ENCODE data around the gene MARCOL.

DNA sequence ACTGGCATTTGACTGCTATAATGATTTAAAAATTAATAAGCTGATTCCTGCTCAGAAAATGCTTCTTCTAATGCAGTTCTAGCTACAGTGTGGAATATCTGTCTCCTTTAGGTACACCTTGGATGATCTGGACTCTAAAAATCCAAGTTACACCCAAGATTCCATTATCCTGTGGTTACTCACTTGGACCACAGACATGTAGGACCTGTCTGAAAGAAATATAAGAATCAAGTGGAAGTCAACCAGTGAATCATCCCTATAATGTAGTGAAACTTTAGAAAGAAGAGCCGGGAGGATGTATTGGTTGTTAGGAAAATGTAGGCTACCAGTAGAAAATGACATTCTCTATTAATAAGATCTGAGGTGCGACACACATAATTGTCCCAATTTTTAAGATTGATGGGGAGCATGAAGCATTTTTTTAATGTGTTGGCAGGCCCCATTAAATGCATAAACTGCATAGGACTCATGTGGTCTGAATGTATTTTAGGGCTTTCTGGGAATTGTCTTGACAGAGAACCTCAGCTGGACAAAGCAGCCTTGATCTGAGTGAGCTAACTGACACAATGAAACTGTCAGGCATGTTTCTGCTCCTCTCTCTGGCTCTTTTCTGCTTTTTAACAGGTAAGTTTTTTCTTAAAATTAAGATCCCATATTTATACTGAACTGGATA, 35.7 kb upstream of the MARCOL start, which contains the start of gene SPINK6:
- TF ChIP-seq, protein P1, sequence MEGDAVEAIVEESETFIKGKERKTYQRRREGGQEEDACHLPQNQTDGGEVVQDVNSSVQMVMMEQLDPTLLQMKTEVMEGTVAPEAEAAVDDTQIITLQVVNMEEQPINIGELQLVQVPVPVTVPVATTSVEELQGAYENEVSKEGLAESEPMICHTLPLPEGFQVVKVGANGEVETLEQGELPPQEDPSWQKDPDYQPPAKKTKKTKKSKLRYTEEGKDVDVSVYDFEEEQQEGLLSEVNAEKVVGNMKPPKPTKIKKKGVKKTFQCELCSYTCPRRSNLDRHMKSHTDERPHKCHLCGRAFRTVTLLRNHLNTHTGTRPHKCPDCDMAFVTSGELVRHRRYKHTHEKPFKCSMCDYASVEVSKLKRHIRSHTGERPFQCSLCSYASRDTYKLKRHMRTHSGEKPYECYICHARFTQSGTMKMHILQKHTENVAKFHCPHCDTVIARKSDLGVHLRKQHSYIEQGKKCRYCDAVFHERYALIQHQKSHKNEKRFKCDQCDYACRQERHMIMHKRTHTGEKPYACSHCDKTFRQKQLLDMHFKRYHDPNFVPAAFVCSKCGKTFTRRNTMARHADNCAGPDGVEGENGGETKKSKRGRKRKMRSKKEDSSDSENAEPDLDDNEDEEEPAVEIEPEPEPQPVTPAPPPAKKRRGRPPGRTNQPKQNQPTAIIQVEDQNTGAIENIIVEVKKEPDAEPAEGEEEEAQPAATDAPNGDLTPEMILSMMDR (IDR thresholded peaks at IDR 0.05), result no peak
- TF ChIP-seq POLR2A (IDR thresholded peaks at IDR 0.05), result no peak
